ENCODE measurements around the gene PPFIA1. TPM values are rescaled to one million over a fixed set of nuclear protein-coding genes. Genes with fewer than 3 reads are reported as not detected.

The PPFIA1 gene
- total RNA-seq, 2 experiments from 2014 or later, result 27.2 to 30.9 TPM

DNA sequence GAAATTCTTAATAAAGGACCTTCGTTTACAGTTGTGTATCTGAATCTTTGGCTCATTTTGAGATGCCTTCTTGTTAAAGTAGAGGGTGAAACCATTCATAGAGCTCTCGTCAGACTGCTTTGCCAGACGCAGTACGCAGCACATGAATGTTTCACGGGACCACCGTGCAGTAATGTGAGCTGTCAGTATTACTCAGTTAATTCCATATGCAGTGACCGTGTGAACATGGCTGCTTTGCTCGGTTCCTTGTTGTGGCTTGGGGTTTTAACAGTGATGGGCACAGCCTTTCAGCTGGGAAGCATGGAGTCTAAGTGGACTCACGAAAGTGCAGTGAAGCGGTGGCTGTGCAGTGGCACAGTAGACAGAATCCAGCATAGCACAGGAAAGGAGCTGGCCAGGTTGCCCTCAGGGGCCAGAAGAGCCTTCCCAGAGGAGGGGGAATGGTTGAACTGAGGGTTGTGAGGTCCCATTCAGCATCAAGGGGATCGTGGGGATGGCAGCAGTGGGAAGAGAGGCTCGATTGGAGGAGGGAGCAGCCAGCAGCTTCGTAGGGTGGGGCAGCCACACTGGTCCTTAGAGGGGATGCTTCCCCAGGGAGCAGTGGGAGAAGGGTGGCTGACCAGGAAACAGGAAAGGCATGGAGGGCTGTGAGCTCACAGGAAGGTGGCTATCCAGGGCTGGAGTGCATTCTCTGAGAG, 31.4 kb downstream of the PPFIA1 start:
- Mint-ChIP-seq H3K9me3 (no peaks in the 10 kb centered on the region), H3K27me3 (no peaks in the 10 kb centered on the region), H3K36me3 (ENCODE audit: low read depth) (peaks cover 14% of the 10 kb centered on the region), H3K4me1 (ENCODE audit: low read depth) (peaks cover 15% of the 10 kb centered on the region), H3K4me3 (no peak overlapping the region), H3K27ac (no peak overlapping the region)
- DNase-seq, result no peak
- ATAC-seq, result no peak
- POLR2A ChIA-PET, result no interaction called here
- intact Hi-C loops (cut with micrococcal nuclease), result no loop called here
- TF ChIP-seq, protein P1, sequence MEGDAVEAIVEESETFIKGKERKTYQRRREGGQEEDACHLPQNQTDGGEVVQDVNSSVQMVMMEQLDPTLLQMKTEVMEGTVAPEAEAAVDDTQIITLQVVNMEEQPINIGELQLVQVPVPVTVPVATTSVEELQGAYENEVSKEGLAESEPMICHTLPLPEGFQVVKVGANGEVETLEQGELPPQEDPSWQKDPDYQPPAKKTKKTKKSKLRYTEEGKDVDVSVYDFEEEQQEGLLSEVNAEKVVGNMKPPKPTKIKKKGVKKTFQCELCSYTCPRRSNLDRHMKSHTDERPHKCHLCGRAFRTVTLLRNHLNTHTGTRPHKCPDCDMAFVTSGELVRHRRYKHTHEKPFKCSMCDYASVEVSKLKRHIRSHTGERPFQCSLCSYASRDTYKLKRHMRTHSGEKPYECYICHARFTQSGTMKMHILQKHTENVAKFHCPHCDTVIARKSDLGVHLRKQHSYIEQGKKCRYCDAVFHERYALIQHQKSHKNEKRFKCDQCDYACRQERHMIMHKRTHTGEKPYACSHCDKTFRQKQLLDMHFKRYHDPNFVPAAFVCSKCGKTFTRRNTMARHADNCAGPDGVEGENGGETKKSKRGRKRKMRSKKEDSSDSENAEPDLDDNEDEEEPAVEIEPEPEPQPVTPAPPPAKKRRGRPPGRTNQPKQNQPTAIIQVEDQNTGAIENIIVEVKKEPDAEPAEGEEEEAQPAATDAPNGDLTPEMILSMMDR (IDR thresholded peaks at IDR 0.05), result no peak
- CTCF ChIA-PET, result no interaction called here

DNA sequence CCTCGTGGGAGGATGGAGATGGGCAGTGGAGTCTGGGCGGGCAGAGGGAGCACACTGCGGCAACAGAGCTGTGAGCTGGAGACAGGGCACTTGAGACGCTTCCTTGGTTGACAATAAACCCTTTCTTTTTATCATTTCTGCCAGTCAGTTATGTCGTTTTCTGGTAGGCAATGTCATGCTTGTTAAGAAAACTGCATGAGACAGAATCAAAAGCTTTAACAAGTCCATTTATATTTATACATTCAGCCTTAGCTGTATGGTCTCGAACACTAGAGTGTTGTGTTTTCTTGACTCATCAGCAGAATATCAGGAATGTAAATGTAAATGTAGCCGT, 31.9 kb downstream of the PPFIA1 start:
- H3K9me3 Mint-ChIP-seq, result no peaks in the 10 kb centered on the region
- H3K27ac Mint-ChIP-seq, result no peak overlapping the region
- no peak overlapping the region for H3K4me3 Mint-ChIP-seq
- H3K4me1 Mint-ChIP-seq (ENCODE audit: low read depth), result peaks cover 16% of the 10 kb centered on the region
- intact Hi-C loops (cut with micrococcal nuclease), result no loop called here
- ChIA-PET POLR2A (no interaction called here), CTCF (no interaction called here)
- TF ChIP-seq, protein P1 (IDR thresholded peaks at IDR 0.05), result no peak
- H3K27me3 Mint-ChIP-seq, result no peaks in the 10 kb centered on the region
- ATAC-seq (no peak), DNase-seq (no peak)
- peaks cover 19% of the 10 kb centered on the region for H3K36me3 Mint-ChIP-seq (ENCODE audit: low read depth)

DNA sequence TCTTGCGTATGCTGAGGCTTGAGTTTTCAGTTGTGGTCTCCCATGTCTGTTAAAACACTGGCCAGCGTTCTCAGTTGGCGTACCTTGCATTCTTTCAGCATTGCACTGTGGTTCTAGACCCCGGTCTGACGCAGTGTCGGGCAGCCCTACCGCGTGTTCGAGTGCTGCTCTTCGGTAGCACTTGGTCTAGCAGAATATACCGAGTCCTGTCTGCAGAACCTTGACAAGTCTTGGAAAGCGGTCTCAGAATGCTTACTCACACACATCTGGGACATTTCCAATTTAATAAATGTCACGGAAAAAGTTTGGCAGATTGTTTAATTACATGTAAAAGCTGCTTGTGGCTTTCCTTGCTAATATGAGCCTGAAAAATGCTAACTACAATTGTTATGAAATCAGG, 32.6 kb downstream of the PPFIA1 start:
- peaks cover 12% of the 10 kb centered on the region for H3K4me1 Mint-ChIP-seq (ENCODE audit: low read depth)
- H3K27ac Mint-ChIP-seq, result no peak overlapping the region
- TF ChIP-seq, protein P1 (IDR thresholded peaks at IDR 0.05), result no peak
- no peaks in the 10 kb centered on the region for H3K9me3 Mint-ChIP-seq
- no peak overlapping the region for H3K4me3 Mint-ChIP-seq
- DNase-seq, result no peak
- ChIA-PET CTCF (no interaction called here), POLR2A (no interaction called here)
- H3K27me3 Mint-ChIP-seq, result no peaks in the 10 kb centered on the region
- peaks cover 13% of the 10 kb centered on the region for H3K36me3 Mint-ChIP-seq (ENCODE audit: low read depth)
- no peak for ATAC-seq
- intact Hi-C loops (cut with micrococcal nuclease), result no loop called here

DNA sequence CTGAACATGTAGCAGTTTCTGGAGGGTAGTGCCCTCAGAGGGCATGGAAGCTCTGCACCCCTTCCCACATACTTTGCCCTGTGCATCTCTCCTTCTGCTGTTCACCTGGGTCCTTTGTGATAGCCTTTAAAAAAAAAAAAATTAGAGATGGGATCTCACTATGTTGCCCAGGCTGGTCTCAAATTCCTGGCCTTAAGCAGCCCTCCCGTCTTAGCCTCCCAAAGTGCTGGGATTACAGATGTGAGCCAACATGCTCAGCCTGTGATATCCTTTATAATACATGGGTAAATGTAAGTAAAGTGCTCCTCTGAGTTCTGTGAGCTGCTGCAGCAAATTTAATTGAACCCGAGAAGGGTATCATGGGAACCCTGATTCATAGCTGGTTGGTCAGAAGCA, 33.7 kb downstream of the PPFIA1 start:
- intact Hi-C loops (cut with micrococcal nuclease), result no loop called here
- Mint-ChIP-seq H3K36me3 (ENCODE audit: low read depth) (peaks cover 9% of the 10 kb centered on the region), H3K4me1 (ENCODE audit: low read depth) (peaks cover 9% of the 10 kb centered on the region), H3K4me3 (no peak overlapping the region), H3K9me3 (no peaks in the 10 kb centered on the region), H3K27ac (no peak overlapping the region), H3K27me3 (no peaks in the 10 kb centered on the region)
- POLR2A ChIA-PET, result no interaction called here
- TF ChIP-seq, protein P1 (IDR thresholded peaks at IDR 0.05), result no peak
- no peak for DNase-seq
- ATAC-seq, result no peak
- CTCF ChIA-PET, result no interaction called here

DNA sequence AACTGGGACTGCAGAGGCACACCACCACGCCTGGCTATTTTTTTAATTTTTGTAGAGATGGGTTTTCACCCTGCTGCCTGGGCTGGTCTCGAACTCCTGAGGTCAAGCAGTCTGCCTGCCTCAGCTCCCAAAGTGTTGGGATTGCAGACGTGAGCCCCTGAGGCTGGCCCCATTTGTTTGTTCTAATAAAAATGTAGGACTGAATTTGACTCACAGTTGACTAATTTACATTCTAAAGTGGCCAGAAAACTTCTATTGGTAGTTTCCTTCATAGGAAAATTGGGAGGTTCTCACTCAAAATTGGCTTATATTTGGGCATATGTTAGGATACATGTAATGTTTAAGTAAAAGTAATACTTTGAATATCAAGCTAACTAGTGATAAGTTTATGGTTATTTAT, 35.0 kb downstream of the PPFIA1 start:
- POLR2A ChIA-PET, result interaction anchor here (1.2 kb wide), 1 partner anchor 11 kb away, joined by 3 read pairs; no protein-coding TSS in a partner anchor
- TF ChIP-seq, protein P1 (IDR thresholded peaks at IDR 0.05), result no peak
- Mint-ChIP-seq H3K4me1 (ENCODE audit: low read depth) (peaks cover 16% of the 10 kb centered on the region), H3K9me3 (no peaks in the 10 kb centered on the region), H3K4me3 (no peak overlapping the region), H3K36me3 (ENCODE audit: low read depth) (peaks cover 9% of the 10 kb centered on the region), H3K27ac (no peak overlapping the region), H3K27me3 (no peaks in the 10 kb centered on the region)
- no peak for ATAC-seq
- CTCF ChIA-PET, result no interaction called here
- no peak for DNase-seq
- intact Hi-C loops (cut with micrococcal nuclease), result no loop called here

Data from activated CD8-positive, alpha-beta T cell treated with anti-CD3 and anti-CD28 coated beads for 36 hours (primary cell).